MV-4-11 (cell line): ENCODE measurements around the gene DNASE1L2.

ENCODE experiments used
- DNase-seq: peaks from one replicate; lab custom pipeline; 2025; lab: John Stamatoyannopoulos, UW

DNASE1L2 gene

DNA sequence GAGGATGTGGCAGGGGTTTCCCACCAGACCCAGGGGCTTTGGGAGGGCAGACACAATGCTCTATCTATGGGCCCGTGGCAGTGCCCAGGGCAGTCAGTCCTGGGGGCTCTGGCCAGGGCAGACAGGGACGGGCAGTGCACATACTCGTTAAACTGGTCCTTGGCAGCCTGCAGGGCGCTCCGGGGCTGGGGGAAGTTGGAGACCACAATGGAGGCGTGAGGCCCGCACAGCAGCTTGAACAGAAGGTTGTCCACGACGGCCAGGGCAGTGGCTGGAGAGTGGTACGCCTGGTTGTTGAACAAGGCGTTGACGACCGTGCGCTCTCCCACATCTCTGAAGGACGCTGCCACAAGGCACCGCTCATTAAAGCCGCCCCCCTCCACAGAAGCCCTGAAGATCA lies 50.3 kb downstream of the DNASE1L2 start:
- DNase-seq, result no peak

DNA sequence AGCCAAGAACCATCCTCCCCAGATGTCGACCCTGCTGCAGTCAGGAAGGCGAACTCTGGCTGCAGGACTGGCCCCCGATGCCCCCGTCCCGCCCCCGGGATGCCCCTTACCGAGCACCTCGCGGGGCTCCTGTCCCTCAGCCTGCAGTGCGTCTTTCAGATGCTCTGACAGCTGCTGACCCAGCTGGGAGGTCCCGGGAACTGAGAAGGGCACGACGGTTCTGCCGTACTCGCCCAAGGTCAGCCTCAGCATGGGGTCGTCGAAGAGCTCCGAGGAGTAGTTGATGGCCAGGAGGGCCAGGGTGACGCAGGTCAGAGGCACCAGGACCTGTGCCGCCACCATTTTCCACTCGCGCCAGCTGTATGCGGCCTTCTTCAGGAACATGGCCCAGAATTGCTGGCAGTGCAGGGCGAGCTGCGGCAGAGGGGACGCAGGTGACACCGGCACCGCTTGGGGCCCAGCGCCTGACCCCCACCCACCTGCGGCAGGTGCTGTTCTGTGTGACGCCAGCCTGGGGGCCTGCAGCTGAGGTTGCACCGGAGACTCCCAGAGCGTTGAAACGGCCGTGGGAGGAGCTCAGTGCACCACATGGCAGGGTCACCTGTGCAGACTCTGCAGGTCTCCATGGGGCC lies 51.8 kb downstream of the DNASE1L2 start:
- no peak for DNase-seq
